CD4-positive, alpha-beta T cell treated with Interferon alpha-2 for 1 hour (primary cell): ENCODE data around the gene ACHE.
"Not testable (repeated sequence)": the region's sequence is repeated elsewhere in the genome, so short reads cannot be mapped to it uniquely, and the experiment has no call there.

ENCODE experiments used
- DNase-seq, 2 donors: peaks; one replicate each; pipeline ENCODE4 v3.0.0-alpha.2; 2020 to 2022

Gene ACHE

DNA sequence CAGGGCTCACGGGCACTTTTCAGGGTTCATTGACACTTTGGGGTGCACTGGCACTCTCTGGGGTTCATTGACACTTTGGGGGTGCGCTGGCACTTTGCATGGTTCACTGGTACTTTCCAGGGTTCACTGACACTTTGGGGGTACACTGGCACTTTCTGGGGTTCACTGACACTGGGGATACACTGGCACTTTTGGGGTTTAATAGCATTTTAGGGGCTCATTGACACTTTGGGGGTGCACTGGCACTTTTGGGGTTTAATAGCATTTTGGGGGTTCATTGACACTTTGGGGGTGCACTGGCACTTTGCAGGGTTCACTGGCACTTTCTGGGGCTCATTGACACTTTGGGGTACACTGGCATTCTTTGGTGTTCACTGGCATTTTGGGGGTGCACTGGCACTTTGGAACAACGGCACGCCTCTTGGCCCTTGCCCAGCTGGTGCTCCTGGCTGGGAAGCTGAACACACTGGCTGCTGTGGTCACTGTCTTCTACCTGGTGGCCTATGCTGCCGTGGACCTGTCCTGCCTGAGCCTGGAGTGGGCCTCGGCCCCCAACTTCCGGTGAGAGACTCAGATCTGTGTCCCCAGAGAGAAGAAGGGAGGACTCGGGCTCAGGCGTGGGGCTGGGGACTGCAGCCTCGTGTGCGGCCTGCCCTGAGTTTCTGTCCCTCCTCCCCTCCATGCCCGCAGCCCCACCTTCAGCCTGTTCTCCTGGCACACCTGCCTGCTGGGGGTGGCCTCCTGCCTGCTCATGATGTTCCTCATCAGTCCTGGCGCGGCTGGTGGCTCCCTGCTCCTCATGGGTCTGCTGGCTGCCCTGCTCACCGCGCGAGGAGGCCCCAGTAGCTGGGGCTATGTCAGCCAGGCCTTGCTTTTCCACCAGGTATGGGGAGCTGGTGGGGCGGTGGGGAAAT is 34.7 kb downstream of the ACHE start:
- no peak for DNase-seq

- DNase-seq, result no peak
Measured at GRCh38 chr7:100859856-100860255, 35.8 kb downstream of the ACHE start.

DNA sequence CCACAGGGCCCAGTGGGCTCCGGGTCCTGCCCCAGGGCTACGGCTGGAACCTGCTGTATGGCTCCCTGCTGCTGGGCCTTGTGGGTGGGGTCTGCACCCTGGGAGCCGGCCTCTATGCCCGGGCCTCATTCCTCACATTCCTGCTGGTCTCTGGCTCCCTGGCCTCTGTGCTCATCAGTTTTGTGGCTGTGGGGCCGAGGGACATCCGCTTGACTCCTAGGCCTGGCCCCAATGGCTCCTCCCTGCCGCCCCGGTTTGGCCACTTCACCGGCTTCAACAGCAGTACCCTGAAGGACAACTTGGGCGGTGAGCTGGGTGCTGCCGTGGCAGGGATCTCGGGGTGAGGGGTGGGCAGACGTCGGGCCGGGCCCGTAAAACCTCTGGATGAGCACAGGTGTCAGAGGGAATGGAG is 38.8 kb downstream of the ACHE start:
- no peak for DNase-seq

DNA sequence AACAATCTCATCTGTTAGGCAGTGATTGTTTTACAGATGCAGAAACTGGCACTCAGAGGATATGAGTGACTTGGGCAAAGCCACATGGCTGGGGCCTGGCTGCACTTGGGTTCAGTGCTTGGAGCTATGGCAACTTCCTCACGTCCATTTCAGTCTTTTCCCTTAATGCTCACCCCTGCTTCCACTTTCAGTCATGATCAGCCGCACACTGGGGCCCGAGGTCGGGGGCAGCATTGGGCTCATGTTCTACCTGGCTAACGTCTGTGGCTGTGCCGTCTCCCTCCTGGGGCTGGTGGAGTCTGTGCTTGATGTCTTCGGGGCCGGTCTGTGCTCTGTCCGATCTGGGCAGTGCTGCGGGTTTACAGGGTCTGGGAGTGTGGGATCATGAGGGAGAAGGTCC is 40.2 kb downstream of the ACHE start:
- DNase-seq, result no peak

GRCh38 chr7:100854899-100855298 is 40.8 kb downstream of the ACHE start:
- not testable (repeated sequence) for DNase-seq

GRCh38 chr7:100854146-100854895 is 41.4 kb downstream of the ACHE start:
- DNase-seq, result no peak

- peak; percentile 81 to 86 for DNase-seq
Measured at GRCh38 chr7:100852048-100852872, 43.4 kb downstream of the ACHE start, which contains the start of gene SLC12A9. SLC12A9 (plus strand) TSS chr7:100852713; CDS start chr7:100854198, 1,485 bp downstream.

GRCh38 chr7:100847360-100847759 is 48.3 kb downstream of the ACHE start:
- no peak for DNase-seq

DNA sequence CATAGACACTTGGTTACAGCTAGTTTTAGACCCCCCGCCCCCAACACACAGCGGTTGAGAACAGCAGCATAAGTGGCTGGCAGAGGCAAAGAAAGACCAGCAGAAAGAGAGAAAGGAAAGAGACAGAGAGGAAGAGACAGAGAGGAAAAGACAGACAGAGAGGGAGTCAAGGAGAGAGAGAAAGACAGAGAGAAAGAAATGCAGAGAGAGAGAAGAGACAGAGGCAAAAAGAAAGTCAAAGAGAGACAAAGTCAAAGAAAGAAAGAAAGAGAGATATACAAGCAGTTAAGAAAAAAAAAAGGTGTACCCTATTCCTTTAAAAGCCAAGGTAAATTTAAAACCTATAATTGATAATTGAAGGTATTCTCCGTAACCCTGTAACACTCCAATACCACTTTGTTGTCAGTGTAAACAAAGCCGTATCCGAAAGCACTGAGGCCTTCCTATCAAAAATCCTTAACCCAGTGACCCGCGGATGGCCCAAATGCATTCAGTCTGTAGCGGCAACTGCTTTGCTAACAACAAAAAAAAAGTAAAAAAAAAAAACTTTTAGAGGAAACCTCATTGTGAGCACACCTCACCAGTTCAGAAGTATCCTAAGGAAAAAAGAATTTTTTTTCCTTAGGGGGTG is 55.1 kb downstream of the ACHE start:
- no peak for DNase-seq
